Measurements from ENCODE around the gene LIG1.

- peak; percentile 64 for TF ChIP-seq CTCF (conservative IDR thresholded peaks at IDR 0.05; ENCODE audit: low read depth, low read length)
- TF ChIP-seq EZH2 (IDR thresholded peaks at IDR 0.05; ENCODE audit: borderline replicate concordance, low read depth, low read length, poor library complexity, severe bottlenecking) = no peak
Measured at GRCh38 chr19:48194041-48194843, 24.1 kb upstream of the LIG1 start.

Data from A673 (cell line).